Coronary artery (tissue), 2 donors: ENCODE data around the gene SLC35D3.
A peak's percentile ranks its signal among the peaks of the same experiment; 100 is the strongest.

Source experiments
- DNase-seq: peaks from one replicate; pipeline ENCODE4 v3.0.0-alpha.2; 2017; ENCODE audit warnings: low spot score
- H3K27ac ChIP-seq, 2 donors: fragments of 200-600 bp; sonication (generic); one replicate each; pipeline ENCODE4 v1.5.1; 2016 to 2019
- H3K4me3 ChIP-seq: fragments of 200-600 bp; sonication (generic); 2 replicates; pipeline ENCODE4 v1.5.1; 2016; ENCODE audit warnings: mild to moderate bottlenecking, moderate library complexity
- CTCF ChIP-seq: fragments of 200-600 bp; sonication (generic); IDR thresholded peaks from one replicate; pipeline ENCODE4 v1.5.1; 2019; ENCODE audit warnings: antibody characterized with exemption

The SLC35D3 gene

GRCh38 chr6:136922685-136923006 is 545 bp downstream of the SLC35D3 start:
- TF ChIP-seq CTCF = no peak
- DNase-seq = no peak
- no peak overlapping the region for H3K27ac ChIP-seq
- peak overlapping the region; percentile 74 for H3K4me3 ChIP-seq

DNA sequence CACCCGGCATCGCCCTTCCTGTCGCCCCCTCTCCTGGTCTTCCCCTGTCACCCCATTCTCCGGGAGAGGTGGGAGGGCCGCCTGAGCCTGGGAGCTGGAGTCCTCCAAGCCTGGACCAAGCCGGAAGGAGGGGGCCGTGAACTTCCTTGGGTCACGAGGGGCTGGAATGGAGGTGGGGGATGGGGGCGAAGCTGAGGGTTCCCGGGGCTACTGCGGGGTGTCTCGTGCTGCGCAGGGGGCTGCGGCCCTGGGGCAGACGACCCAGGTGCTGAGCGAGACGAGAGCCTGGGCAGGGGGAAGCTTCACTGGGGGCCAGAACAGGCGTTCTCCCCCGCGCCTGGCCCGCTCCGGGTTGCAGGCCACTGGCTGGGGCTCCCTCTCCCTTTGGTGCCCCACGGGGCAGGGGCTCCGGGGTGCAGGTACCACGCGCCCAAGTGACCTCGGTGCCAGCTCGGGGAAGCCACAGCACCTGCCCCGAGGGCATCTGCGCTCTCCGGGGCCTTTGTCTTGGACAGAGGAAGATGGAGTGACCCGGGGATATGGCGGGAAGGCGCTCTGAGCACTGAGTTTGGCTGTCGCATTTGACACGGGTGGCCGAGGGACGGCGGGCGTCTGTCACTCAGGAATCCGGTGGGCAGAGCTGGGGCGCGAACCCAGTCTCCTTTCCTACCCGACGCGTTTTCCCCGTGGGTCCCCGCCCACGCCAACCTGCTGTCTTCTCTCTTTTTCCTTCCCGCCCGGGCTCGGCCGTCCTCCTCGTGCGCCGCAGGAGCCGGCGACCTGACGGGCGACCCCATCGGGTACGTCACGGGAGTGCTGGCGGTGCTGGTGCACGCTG is 1.2 kb downstream of the SLC35D3 start:
- H3K4me3 ChIP-seq = peak overlapping the region; percentile 74
- DNase-seq = no peak
- H3K27ac ChIP-seq = no peak overlapping the region
- no peak for TF ChIP-seq CTCF

GRCh38 chr6:136923954-136924673 is 2.0 kb downstream of the SLC35D3 start:
- no peak overlapping the region for H3K27ac ChIP-seq
- TF ChIP-seq CTCF = no peak
- DNase-seq = no peak
- no peak overlapping the region for H3K4me3 ChIP-seq

GRCh38 chr6:136926383-136926782 is 4.3 kb downstream of the SLC35D3 start:
- DNase-seq = no peak
- no peak overlapping the region for H3K4me3 ChIP-seq
- TF ChIP-seq CTCF = no peak
- H3K27ac ChIP-seq = no peak overlapping the region

DNA sequence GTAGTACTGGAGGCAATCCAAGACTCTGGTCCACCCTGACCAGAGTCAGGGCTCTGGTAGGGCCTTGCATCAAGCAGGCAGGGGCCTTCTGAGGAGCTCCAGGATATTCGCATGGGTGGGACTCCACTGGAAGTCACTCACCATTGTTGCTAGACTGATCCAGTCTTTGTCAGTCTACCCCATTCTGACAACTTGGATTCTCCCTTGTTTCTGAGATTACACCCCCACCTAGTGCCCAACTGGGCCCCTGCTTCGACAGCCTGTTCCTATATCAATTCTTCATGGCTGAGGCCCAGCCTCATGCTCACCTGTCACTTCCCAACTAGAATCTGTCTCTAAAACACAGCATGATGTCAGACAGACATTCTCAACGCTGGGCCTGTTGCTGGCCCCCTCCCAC is 5.2 kb downstream of the SLC35D3 start:
- no peak overlapping the region for H3K27ac ChIP-seq
- no peak for DNase-seq
- no peak overlapping the region for H3K4me3 ChIP-seq
- TF ChIP-seq CTCF = no peak

- no peak for TF ChIP-seq CTCF
- no peak overlapping the region for H3K4me3 ChIP-seq
- no peak overlapping the region for H3K27ac ChIP-seq
- no peak for DNase-seq
Measured at GRCh38 chr6:136930528-136930927, 8.4 kb downstream of the SLC35D3 start.

GRCh38 chr6:136932599-136932998 is 10.5 kb downstream of the SLC35D3 start:
- Histone ChIP-seq H3K27ac (no peak overlapping the region), H3K4me3 (no peak overlapping the region)
- DNase-seq = no peak
- no peak for TF ChIP-seq CTCF
